Activated CD4-positive, alpha-beta T cell treated with anti-CD3 and anti-CD28 coated beads, Interleukin-2, amount 50 U/mL, for 48 hours (primary cell): ENCODE data around the gene MRPL21.
A peak's percentile ranks its signal among the peaks of the same experiment; 100 is the strongest.
"Not testable (repeated sequence)": the region's sequence is repeated elsewhere in the genome, so short reads cannot be mapped to it uniquely, and the experiment has no call there.

Experiments
- DNase-seq, 2 experiments: peaks; one replicate each; pipeline ENCODE4 v3.0.0-alpha.2; 2020

Gene MRPL21

GRCh38 chr11:68908273-68908672, 4.6 kb upstream of the MRPL21 start:
- no peak for DNase-seq

- DNase-seq: no peak
These were observed 2.1 kb upstream of the MRPL21 start for GRCh38 chr11:68905421-68906360.

GRCh38 chr11:68904248-68904847, 716 bp upstream of the MRPL21 start:
- DNase-seq: peak; percentile 33 to 45

GRCh38 chr11:68900835-68901381, 2.7 kb downstream of the MRPL21 start:
- no peak for DNase-seq

- DNase-seq: no peak
These were observed 6.2 kb downstream of the MRPL21 start for GRCh38 chr11:68897441-68897840.

GRCh38 chr11:68896171-68896959, 7.3 kb downstream of the MRPL21 start:
- no peak for DNase-seq

GRCh38 chr11:68893282-68893681, 10.3 kb downstream of the MRPL21 start:
- DNase-seq: no peak

- DNase-seq: no peak
These were observed 11.1 kb downstream of the MRPL21 start for GRCh38 chr11:68892576-68892975.

- DNase-seq: no peak
These were observed 12.2 kb downstream of the MRPL21 start for GRCh38 chr11:68891351-68891948.

- no peak for DNase-seq
These were observed 13.0 kb downstream of the MRPL21 start for GRCh38 chr11:68890490-68891231.

- no peak for DNase-seq
These were observed 13.6 kb downstream of the MRPL21 start for GRCh38 chr11:68889948-68890446.

- DNase-seq: not testable (repeated sequence)
These were observed 18.8 kb downstream of the MRPL21 start for GRCh38 chr11:68884827-68885226.

- DNase-seq: no peak
These were observed 21.2 kb downstream of the MRPL21 start for GRCh38 chr11:68882391-68882790.

- no peak for DNase-seq
These were observed 22.3 kb downstream of the MRPL21 start for GRCh38 chr11:68881320-68881719.

- no peak for DNase-seq
These were observed 22.8 kb downstream of the MRPL21 start for GRCh38 chr11:68880851-68881250.

- no peak for DNase-seq
These were observed 25.6 kb downstream of the MRPL21 start for GRCh38 chr11:68878022-68878421.

GRCh38 chr11:68872216-68873003, 31.2 kb downstream of the MRPL21 start:
- no peak for DNase-seq

GRCh38 chr11:68870470-68870869, 33.2 kb downstream of the MRPL21 start:
- DNase-seq: no peak

- no peak for DNase-seq
These were observed 35.3 kb downstream of the MRPL21 start for GRCh38 chr11:68868221-68868835.

- DNase-seq: no peak
These were observed 36.6 kb downstream of the MRPL21 start for GRCh38 chr11:68867066-68867465.
